RWPE2 (cell line): ENCODE results near the gene PPAN.

Source experiments
- ATAC-seq: fragments of 200-7000 bp; cut with Tn5 transposase; 3 replicates; pipeline ENCODE4 v1.9.1; 2021; ENCODE audit warnings: low read depth
- DNase-seq: peaks from one replicate; pipeline ENCODE4 v3.0.0-alpha.2; 2020; ENCODE audit warnings: low spot score
- H3K27ac ChIP-seq: fragments of 450-650 bp; 2 replicates; pipeline ENCODE4 v1.5.1; 2017; ENCODE audit warnings: mild to moderate bottlenecking; ENCODE audit not compliant: poor library complexity, severe bottlenecking
- H3K27me3 ChIP-seq: fragments of 250-450 bp; sonication (Bioruptor Pico); 2 replicates; pipeline ENCODE4 v1.5.1; 2021; ENCODE audit warnings: mild to moderate bottlenecking, moderate library complexity; ENCODE audit not compliant: insufficient read depth, poor library complexity, severe bottlenecking
- H3K36me3 ChIP-seq: fragments of 250-450 bp; sonication (Bioruptor Pico); 2 replicates; pipeline ENCODE4 v1.5.1; 2020; ENCODE audit warnings: low read depth, mild to moderate bottlenecking, moderate library complexity
- H3K4me1 ChIP-seq: fragments of 250-450 bp; sonication (Bioruptor Pico); 2 replicates; pipeline ENCODE4 v1.5.1; 2021; ENCODE audit warnings: mild to moderate bottlenecking, moderate library complexity; ENCODE audit not compliant: insufficient read depth, poor library complexity, severe bottlenecking
- H3K4me3 ChIP-seq: fragments of 250-450 bp; sonication (Bioruptor Pico); 2 replicates; pipeline ENCODE4 v1.5.1; 2021; ENCODE audit warnings: mild to moderate bottlenecking, moderate library complexity; ENCODE audit not compliant: severe bottlenecking
- H3K9me3 ChIP-seq: fragments of 250-450 bp; sonication (Bioruptor Pico); 2 replicates; pipeline ENCODE4 v1.5.1; 2021; ENCODE audit warnings: mild to moderate bottlenecking, moderate library complexity; ENCODE audit not compliant: severe bottlenecking
- TF ChIP-seq, protein P1 (sequence below): fragments of 450-650 bp; IDR thresholded peaks from one replicate; pipeline ENCODE4 v1.5.1; 2017; ENCODE audit warnings: mild to moderate bottlenecking, moderate library complexity; ENCODE audit not compliant: poor library complexity, severe bottlenecking

The PPAN gene

GRCh38 chr19:10158071-10158470, 51.9 kb downstream of the PPAN start:
- no peaks in the 10 kb centered on the region for H3K9me3 ChIP-seq
- no peaks in the 10 kb centered on the region for H3K27me3 ChIP-seq
- H3K36me3 ChIP-seq = peaks cover 100% of the 10 kb centered on the region
- no peak overlapping the region for H3K27ac ChIP-seq
- DNase-seq = no peak
- TF ChIP-seq, protein P1, sequence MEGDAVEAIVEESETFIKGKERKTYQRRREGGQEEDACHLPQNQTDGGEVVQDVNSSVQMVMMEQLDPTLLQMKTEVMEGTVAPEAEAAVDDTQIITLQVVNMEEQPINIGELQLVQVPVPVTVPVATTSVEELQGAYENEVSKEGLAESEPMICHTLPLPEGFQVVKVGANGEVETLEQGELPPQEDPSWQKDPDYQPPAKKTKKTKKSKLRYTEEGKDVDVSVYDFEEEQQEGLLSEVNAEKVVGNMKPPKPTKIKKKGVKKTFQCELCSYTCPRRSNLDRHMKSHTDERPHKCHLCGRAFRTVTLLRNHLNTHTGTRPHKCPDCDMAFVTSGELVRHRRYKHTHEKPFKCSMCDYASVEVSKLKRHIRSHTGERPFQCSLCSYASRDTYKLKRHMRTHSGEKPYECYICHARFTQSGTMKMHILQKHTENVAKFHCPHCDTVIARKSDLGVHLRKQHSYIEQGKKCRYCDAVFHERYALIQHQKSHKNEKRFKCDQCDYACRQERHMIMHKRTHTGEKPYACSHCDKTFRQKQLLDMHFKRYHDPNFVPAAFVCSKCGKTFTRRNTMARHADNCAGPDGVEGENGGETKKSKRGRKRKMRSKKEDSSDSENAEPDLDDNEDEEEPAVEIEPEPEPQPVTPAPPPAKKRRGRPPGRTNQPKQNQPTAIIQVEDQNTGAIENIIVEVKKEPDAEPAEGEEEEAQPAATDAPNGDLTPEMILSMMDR = no peak
- no peak overlapping the region for H3K4me3 ChIP-seq
- no peak for ATAC-seq
- no peaks in the 10 kb centered on the region for H3K4me1 ChIP-seq

DNA sequence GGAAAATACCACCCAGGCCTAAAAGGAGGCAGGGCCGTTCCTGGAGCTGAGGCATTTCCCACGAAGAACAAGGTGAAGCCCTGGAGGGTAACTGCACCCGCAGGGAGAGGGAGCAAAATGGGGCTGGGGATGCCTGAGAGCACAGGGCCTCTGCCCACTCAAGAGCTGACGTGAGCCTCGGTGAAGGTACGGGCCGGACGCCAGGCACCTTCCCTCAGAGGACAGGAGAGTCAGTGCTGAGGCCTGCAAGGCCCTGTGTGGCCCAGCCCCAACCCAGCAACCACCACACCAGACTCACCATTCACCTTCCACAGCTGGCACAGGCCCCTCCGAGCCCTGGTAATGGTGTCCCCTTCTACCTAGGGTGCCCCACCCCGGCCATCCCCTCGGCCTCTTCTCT, 52.3 kb downstream of the PPAN start:
- ATAC-seq = no peak
- Histone ChIP-seq H3K27ac (no peak overlapping the region), H3K27me3 (no peaks in the 10 kb centered on the region), H3K4me3 (no peak overlapping the region), H3K4me1 (no peaks in the 10 kb centered on the region), H3K36me3 (peaks cover 100% of the 10 kb centered on the region), H3K9me3 (no peaks in the 10 kb centered on the region)
- no peak for DNase-seq
- TF ChIP-seq, protein P1 = no peak

GRCh38 chr19:10159610-10160009, 53.4 kb downstream of the PPAN start:
- Histone ChIP-seq H3K27me3 (no peaks in the 10 kb centered on the region), H3K4me1 (no peaks in the 10 kb centered on the region), H3K9me3 (no peaks in the 10 kb centered on the region), H3K27ac (no peak overlapping the region), H3K36me3 (peaks cover 99% of the 10 kb centered on the region), H3K4me3 (no peak overlapping the region)
- TF ChIP-seq, protein P1 = no peak
- DNase-seq (no peak), ATAC-seq (no peak)
